ENCODE results near the gene MAP2K2. TPM values are rescaled to one million over a fixed set of nuclear protein-coding genes. Genes with fewer than 3 reads are reported as not detected.

MAP2K2 gene
- total RNA-seq, 1 experiment from 2014 or later = 177 TPM

- no peak for TF ChIP-seq ZNF532 (CRISPR knock-in tag; IDR thresholded peaks at IDR 0.05; ENCODE audit: borderline replicate concordance)
- TF ChIP-seq PREB (CRISPR knock-in tag; IDR thresholded peaks at IDR 0.05; ENCODE audit: borderline replicate concordance) = no peak
These were observed 70.2 kb downstream of the MAP2K2 start (continued) for GRCh38 chr19:4053423-4054324.

GRCh38 chr19:4052993-4053422 is 70.9 kb downstream of the MAP2K2 start:
- Mint-ChIP-seq H3K4me1 (peaks cover 6% of the 10 kb centered on the region; the same call in 1 of the 2 replicates), H3K9me3 (no peaks in the 10 kb centered on the region), H3K27ac (peak overlapping the region; percentile 79), H3K36me3 (peaks cover 36% of the 10 kb centered on the region), H3K27me3 (ENCODE audit: low read depth) (no peaks in the 10 kb centered on the region), H3K4me3 (no peak overlapping the region)
- ATAC-seq (no peak), DNase-seq (ENCODE audit: low spot score) (no peak)
- CTCF ChIA-PET = no interaction called here
- POLR2A ChIA-PET = no interaction called here
- TF ChIP-seq ARID4B (CRISPR knock-in tag; IDR thresholded peaks at IDR 0.05; ENCODE audit: borderline replicate concordance) (no peak), FOXP4 (CRISPR knock-in tag; IDR thresholded peaks at IDR 0.05) (no peak), USF2 (CRISPR knock-in tag; IDR thresholded peaks at IDR 0.05) (no peak), ZNF416 (CRISPR knock-in tag; IDR thresholded peaks at IDR 0.05) (no peak), ZNF138 (CRISPR knock-in tag; conservative IDR thresholded peaks at IDR 0.05) (no peak), ERG (CRISPR knock-in tag; IDR thresholded peaks at IDR 0.05) (no peak), ETV6 (CRISPR knock-in tag; IDR thresholded peaks at IDR 0.05) (no peak), SMAD3 (CRISPR knock-in tag; IDR thresholded peaks at IDR 0.05; ENCODE audit: borderline replicate concordance) (no peak), ZNF263 (CRISPR knock-in tag; IDR thresholded peaks at IDR 0.05; ENCODE audit: low read depth) (no peak), NR1H2 (CRISPR knock-in tag; IDR thresholded peaks at IDR 0.05) (no peak)
